HepG2 (cell line): ENCODE measurements around the gene NUB1. TPM values are rescaled to one million over a fixed set of nuclear protein-coding genes. Genes with fewer than 3 reads are reported as not detected.

ENCODE experiments used
- ATAC-seq: fragments of 200-7000 bp; cut with Tn5 transposase; 3 replicates; pipeline ENCODE4 v1.9.1; 2020; ENCODE audit warnings: mild to moderate bottlenecking, moderate library complexity
- BruUV-seq: library from RNA; stranded (reverse); fragments of 400-500 nt; replicated peaks from 2 replicates; lab custom pipeline; 2021; lab: Mats Ljungman, UMichigan
- CTCF ChIA-PET: fragments of 300-600 bp; formaldehyde crosslinking; extraction: SDS; loops from one replicate; lab custom pipeline; 2021; ENCODE audit warnings: low total read pairs, inconsistent platforms, low intra/inter-chr PET ratio; lab: Yijun Ruan, JAX
- POLR2A ChIA-PET: fragments of 350-600 bp; sonication (Branson Sonifier 250); formaldehyde crosslinking; loops from one replicate; lab custom pipeline; 2020; ENCODE audit warnings: antibody characterized with exemption, inconsistent platforms; lab: Yijun Ruan, JAX
- DNase-seq: peaks from one replicate; pipeline ENCODE4 v3.0.0-alpha.2; 2015; ENCODE audit warnings: low spot score
- FAIRE-seq: peaks from 3 replicates; lab custom pipeline; 2011; peaks lifted over from hg19 to GRCh38; lab: Jason Lieb, UNC
- H2AFZ ChIP-seq: one replicate; pipeline ENCODE4 v1.6.1; 2011; ENCODE audit warnings: low read length, inconsistent platforms
- H3K27ac ChIP-seq: fragments of 300-600 bp; 3 replicates; pipeline ENCODE4 v1.8.0; 2011; ENCODE audit warnings: mixed run types, mild to moderate bottlenecking, mixed read lengths, low read length, inconsistent platforms; ENCODE audit not compliant: insufficient read depth; ENCODE audit errors: extremely low read length
- H3K27me3 ChIP-seq, 2 experiments: fragments of 200-600 bp in 1 of 2; 2 replicates in 1 of 2; 3 replicates in 1 of 2; pipeline versions ENCODE4 v1.6.0 to v1.8.0; 2011; ENCODE audit warnings: low read length in 2 of 2, mild to moderate bottlenecking in 2 of 2, moderate library complexity in 2 of 2, inconsistent platforms in 1 of 2; ENCODE audit not compliant: insufficient read depth in 2 of 2, control insufficient read depth in 1 of 2
- H3K36me3 ChIP-seq, 2 experiments: fragments of 200-600 bp in 1 of 2; replicated peaks in 1 of 2; 2 replicates in 1 of 2; 3 replicates in 1 of 2; pipeline versions ENCODE4 v1.5.1 to v1.8.0; 2011; ENCODE audit warnings: low read length in 2 of 2, inconsistent platforms in 1 of 2; ENCODE audit not compliant: insufficient read depth in 2 of 2, control insufficient read depth in 1 of 2
- H3K4me1 ChIP-seq: 2 replicates; pipeline ENCODE4 v1.5.1; 2012; ENCODE audit warnings: low read length, inconsistent platforms; ENCODE audit not compliant: insufficient read depth
- H3K4me2 ChIP-seq: 2 replicates; pipeline ENCODE4 v1.6.0; 2011; ENCODE audit warnings: low read depth, low read length, inconsistent platforms
- H3K4me3 ChIP-seq, 3 experiments: fragments of 200-600 bp in 1 of 3; sonication (generic), shearing (Covaris generic) in 1 of 3; replicated peaks in 1 of 3; 2 replicates each; pipeline ENCODE4 v1.5.1; 2011 to 2016; ENCODE audit warnings: low read length in 3 of 3, inconsistent platforms in 2 of 3, low read depth in 2 of 3, mild to moderate bottlenecking in 2 of 3, control low read depth in 1 of 3, mixed read lengths in 1 of 3; ENCODE audit not compliant: insufficient read depth in 1 of 3
- H3K79me2 ChIP-seq: one replicate; pipeline ENCODE4 v1.6.1; 2011; ENCODE audit warnings: low read length, inconsistent platforms; ENCODE audit not compliant: insufficient read depth
- H3K9ac ChIP-seq: 2 replicates; pipeline ENCODE4 v1.6.0; 2011; ENCODE audit warnings: mild to moderate bottlenecking, low read depth, low read length, inconsistent platforms; ENCODE audit not compliant: insufficient read depth
- H3K9me3 ChIP-seq: 2 replicates; pipeline ENCODE4 v1.5.1; 2012; ENCODE audit warnings: mild to moderate bottlenecking, low read length
- H4K20me1 ChIP-seq: 2 replicates; pipeline ENCODE4 v1.6.0; 2011; ENCODE audit warnings: inconsistent platforms, mild to moderate bottlenecking, low read length, moderate library complexity; ENCODE audit not compliant: insufficient read depth
- GLI4 ChIP-seq: sonication (generic); formaldehyde crosslinking; IDR thresholded peaks from 2 replicates; pipeline ENCODE4 v1.5.1; 2020; ENCODE audit warnings: missing genetic modification reagents, mild to moderate bottlenecking, moderate library complexity, borderline replicate concordance
- NCOA1 ChIP-seq: sonication (generic); formaldehyde crosslinking; IDR thresholded peaks from 2 replicates; pipeline ENCODE4 v1.9.0; 2021; ENCODE audit warnings: missing genetic modification reagents
- POGZ ChIP-seq: sonication (generic); formaldehyde crosslinking; IDR thresholded peaks from 2 replicates; pipeline ENCODE4 v1.4.0; 2020; ENCODE audit warnings: mild to moderate bottlenecking, missing genetic modification reagents
- TEAD2 ChIP-seq: sonication (generic); formaldehyde crosslinking; IDR thresholded peaks from 2 replicates; pipeline ENCODE4 v1.9.0; 2021; ENCODE audit warnings: missing genetic modification reagents
- U2AF2 ChIP-seq: fragments of 200-400 bp; formaldehyde crosslinking; IDR thresholded peaks from 2 replicates; pipeline ENCODE4 v1.6.1; 2017; ENCODE audit warnings: low read depth, mild to moderate bottlenecking, low read length
- YEATS2 ChIP-seq: sonication (generic); formaldehyde crosslinking; IDR thresholded peaks from 2 replicates; pipeline ENCODE4 v1.4.0; 2020; ENCODE audit warnings: missing genetic modification reagents, borderline replicate concordance
- YY1 ChIP-seq: IDR thresholded peaks from 2 replicates; pipeline ENCODE4 v1.6.1; 2011; ENCODE audit warnings: low read length, low read depth, moderate library complexity, mild to moderate bottlenecking; ENCODE audit not compliant: insufficient read depth, insufficient replicate concordance
- ZBTB7B ChIP-seq: sonication (generic); formaldehyde crosslinking; IDR thresholded peaks from 2 replicates; pipeline ENCODE4 v1.4.0; 2020; ENCODE audit warnings: missing genetic modification reagents
- ZNF839 ChIP-seq: sonication (generic); formaldehyde crosslinking; IDR thresholded peaks from 2 replicates; pipeline ENCODE4 v1.4.0; 2020; ENCODE audit warnings: missing genetic modification reagents, mild to moderate bottlenecking, borderline replicate concordance
- WGBS: methylation state at CpG from one replicate; pipeline ENCODE4 v1.1.6; 2017; ENCODE audit warnings: low lambda C conversion rate; 5-methylcytosine and 5-hydroxymethylcytosine counted together
- in situ Hi-C: cut with HindIII; loops from 2 replicates; pipeline ENCODE4 v1.10.0; 2017; ENCODE audit warnings: low pct_unique_long_range_greater_than_20kb; ENCODE audit not compliant: extremely low pct_ligation_motif_present
- intact Hi-C: fragments of 100-400 bp; cut with micrococcal nuclease; formaldehyde crosslinking; loops from one replicate; pipeline ENCODE4 v1.10.0; 2022; ENCODE audit not compliant: unreplicated experiment
- polyA plus RNA-seq, 8 experiments: library from polyadenylated mRNA; depleted of rRNA in 3 of 8; stranded (reverse) in 7 of 8; unstranded in 1 of 8; fragments of >200 nt; fragmentation: Illumina TruSeq in 4 of 8; extraction: Trizol in 4 of 8; gene quantifications; 2 replicates each; pipeline versions ENCODE4 v1.2.1 to v1.2.3, GENCODE V29; 2011 to 2016; ENCODE audit warnings: low read depth in 4 of 8, missing spikeins in 1 of 8, mixed read lengths in 1 of 8; ENCODE audit not compliant: insufficient read depth in 1 of 8
- total RNA-seq, 5 experiments: library from RNA; depleted of rRNA; stranded (reverse); fragments of >200 nt; fragmentation: Illumina TruSeq; extraction: Trizol; gene quantifications; 2 replicates each; pipeline ENCODE4 v1.2.3, GENCODE V29; 2016; ENCODE audit warnings: low read depth in 1 of 5
- TF ChIP-seq, protein P1 (sequence below): sonication (generic); formaldehyde crosslinking; IDR thresholded peaks from 2 replicates; pipeline ENCODE4 v1.8.0; 2022; ENCODE audit warnings: mild to moderate bottlenecking, missing genetic modification reagents, moderate library complexity
- TF ChIP-seq, protein P2 (sequence below): sonication (generic); formaldehyde crosslinking; IDR thresholded peaks from 2 replicates; pipeline ENCODE4 v1.5.1; 2020; ENCODE audit warnings: missing genetic modification reagents, mild to moderate bottlenecking, borderline replicate concordance
- TF ChIP-seq, protein P3 (sequence below): sonication (generic); formaldehyde crosslinking; IDR thresholded peaks from 2 replicates; pipeline ENCODE4 v1.4.0; 2020; ENCODE audit warnings: missing genetic modification reagents, borderline replicate concordance

The NUB1 gene
- total and polyA plus RNA-seq, 2 of the 13 experiments (the other 11 are each of a cell fraction or from before 2014, with no cell fraction given): 27.1 to 37.0 TPM

GRCh38 chr7:151321341-151321740 is 20.3 kb upstream of the NUB1 start:
- intact Hi-C loops (no loop called here), in situ Hi-C loops (no loop called here)
- no peak overlapping the region for H3K4me3 ChIP-seq
- ATAC-seq (no peak), DNase-seq (no peak), FAIRE-seq (no peak)
- peaks cover 1 to 4% of the 10 kb centered on the region in 2 experiments; a peak in 1 of 5 replicates for H3K27me3 ChIP-seq
- no peaks in the 10 kb centered on the region for H3K36me3 ChIP-seq
- no peak for TF ChIP-seq POGZ (CRISPR knock-in tag)
- TF ChIP-seq ZBTB7B (CRISPR knock-in tag): no peak
- TF ChIP-seq U2AF2: no peak
- TF ChIP-seq YY1: no peak
- TF ChIP-seq, protein P1, sequence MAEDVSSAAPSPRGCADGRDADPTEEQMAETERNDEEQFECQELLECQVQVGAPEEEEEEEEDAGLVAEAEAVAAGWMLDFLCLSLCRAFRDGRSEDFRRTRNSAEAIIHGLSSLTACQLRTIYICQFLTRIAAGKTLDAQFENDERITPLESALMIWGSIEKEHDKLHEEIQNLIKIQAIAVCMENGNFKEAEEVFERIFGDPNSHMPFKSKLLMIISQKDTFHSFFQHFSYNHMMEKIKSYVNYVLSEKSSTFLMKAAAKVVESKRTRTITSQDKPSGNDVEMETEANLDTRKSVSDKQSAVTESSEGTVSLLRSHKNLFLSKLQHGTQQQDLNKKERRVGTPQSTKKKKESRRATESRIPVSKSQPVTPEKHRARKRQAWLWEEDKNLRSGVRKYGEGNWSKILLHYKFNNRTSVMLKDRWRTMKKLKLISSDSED (CRISPR knock-in tag): no peak
- TF ChIP-seq TEAD2 (CRISPR knock-in tag): no peak
- TF ChIP-seq, protein P2, sequence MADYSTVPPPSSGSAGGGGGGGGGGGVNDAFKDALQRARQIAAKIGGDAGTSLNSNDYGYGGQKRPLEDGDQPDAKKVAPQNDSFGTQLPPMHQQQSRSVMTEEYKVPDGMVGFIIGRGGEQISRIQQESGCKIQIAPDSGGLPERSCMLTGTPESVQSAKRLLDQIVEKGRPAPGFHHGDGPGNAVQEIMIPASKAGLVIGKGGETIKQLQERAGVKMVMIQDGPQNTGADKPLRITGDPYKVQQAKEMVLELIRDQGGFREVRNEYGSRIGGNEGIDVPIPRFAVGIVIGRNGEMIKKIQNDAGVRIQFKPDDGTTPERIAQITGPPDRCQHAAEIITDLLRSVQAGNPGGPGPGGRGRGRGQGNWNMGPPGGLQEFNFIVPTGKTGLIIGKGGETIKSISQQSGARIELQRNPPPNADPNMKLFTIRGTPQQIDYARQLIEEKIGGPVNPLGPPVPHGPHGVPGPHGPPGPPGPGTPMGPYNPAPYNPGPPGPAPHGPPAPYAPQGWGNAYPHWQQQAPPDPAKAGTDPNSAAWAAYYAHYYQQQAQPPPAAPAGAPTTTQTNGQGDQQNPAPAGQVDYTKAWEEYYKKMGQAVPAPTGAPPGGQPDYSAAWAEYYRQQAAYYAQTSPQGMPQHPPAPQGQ (CRISPR knock-in tag): no peak
- TF ChIP-seq NCOA1 (CRISPR knock-in tag): no peak
- no peak for TF ChIP-seq ZNF839 (CRISPR knock-in tag)
- TF ChIP-seq GLI4 (CRISPR knock-in tag): no peak
- TF ChIP-seq, protein P3, sequence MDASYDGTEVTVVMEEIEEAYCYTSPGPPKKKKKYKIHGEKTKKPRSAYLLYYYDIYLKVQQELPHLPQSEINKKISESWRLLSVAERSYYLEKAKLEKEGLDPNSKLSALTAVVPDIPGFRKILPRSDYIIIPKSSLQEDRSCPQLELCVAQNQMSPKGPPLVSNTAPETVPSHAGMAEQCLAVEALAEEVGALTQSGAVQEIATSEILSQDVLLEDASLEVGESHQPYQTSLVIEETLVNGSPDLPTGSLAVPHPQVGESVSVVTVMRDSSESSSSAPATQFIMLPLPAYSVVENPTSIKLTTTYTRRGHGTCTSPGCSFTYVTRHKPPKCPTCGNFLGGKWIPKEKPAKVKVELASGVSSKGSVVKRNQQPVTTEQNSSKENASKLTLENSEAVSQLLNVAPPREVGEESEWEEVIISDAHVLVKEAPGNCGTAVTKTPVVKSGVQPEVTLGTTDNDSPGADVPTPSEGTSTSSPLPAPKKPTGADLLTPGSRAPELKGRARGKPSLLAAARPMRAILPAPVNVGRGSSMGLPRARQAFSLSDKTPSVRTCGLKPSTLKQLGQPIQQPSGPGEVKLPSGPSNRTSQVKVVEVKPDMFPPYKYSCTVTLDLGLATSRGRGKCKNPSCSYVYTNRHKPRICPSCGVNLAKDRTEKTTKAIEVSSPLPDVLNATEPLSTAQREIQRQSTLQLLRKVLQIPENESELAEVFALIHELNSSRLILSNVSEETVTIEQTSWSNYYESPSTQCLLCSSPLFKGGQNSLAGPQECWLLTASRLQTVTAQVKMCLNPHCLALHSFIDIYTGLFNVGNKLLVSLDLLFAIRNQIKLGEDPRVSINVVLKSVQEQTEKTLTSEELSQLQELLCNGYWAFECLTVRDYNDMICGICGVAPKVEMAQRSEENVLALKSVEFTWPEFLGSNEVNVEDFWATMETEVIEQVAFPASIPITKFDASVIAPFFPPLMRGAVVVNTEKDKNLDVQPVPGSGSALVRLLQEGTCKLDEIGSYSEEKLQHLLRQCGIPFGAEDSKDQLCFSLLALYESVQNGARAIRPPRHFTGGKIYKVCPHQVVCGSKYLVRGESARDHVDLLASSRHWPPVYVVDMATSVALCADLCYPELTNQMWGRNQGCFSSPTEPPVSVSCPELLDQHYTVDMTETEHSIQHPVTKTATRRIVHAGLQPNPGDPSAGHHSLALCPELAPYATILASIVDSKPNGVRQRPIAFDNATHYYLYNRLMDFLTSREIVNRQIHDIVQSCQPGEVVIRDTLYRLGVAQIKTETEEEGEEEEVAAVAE (CRISPR knock-in tag): no peak
- TF ChIP-seq YEATS2 (CRISPR knock-in tag): no peak
- H3K4me1 ChIP-seq: no peaks in the 10 kb centered on the region
- ChIA-PET CTCF (no interaction called here), POLR2A (no interaction called here)
- H2AFZ ChIP-seq: no peak overlapping the region
- no peaks in the 10 kb centered on the region for H4K20me1 ChIP-seq
- no peak overlapping the region for H3K4me2 ChIP-seq
- H3K27ac ChIP-seq: no peak overlapping the region
- no peak overlapping the region for H3K9ac ChIP-seq
- H3K9me3 ChIP-seq: peaks cover 34% of the 10 kb centered on the region
- WGBS: 100% methylated on average over 1 of the region's 3 CpGs
- no TSS peak for BruUV-seq
- no peaks in the 10 kb centered on the region for H3K79me2 ChIP-seq
